ENCODE measurements around the gene ZNF735. TPM values are rescaled to one million over a fixed set of nuclear protein-coding genes. Genes with fewer than 3 reads are reported as not detected.
A peak's percentile ranks its signal among the peaks of the same experiment; 100 is the strongest.
"Not testable (repeated sequence)": the region's sequence is repeated elsewhere in the genome, so short reads cannot be mapped to it uniquely, and the experiment has no call there.

Gene ZNF735
- total and polyA plus RNA-seq, 9 of the 15 experiments (the other 6 are each of a cell fraction or from before 2014, with no cell fraction given): not detected

DNA sequence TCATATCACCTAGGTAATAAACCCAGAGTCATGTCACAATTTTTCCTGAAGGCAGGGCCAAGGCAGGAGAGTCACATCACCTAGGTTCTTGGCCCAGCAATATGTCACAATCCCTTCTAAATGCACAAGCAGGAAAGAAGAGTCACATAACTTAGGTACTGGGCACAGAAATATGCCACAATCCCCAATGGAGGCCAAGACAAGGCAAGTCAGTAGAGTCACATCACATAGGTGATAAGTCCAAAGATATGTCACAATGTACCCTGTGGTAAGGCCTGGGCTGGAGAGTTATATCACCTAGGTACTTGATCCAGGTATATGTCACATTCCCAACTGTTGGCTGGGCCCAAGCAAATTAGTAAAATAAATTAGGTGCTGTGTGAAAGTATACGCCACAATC, 21.2 kb downstream of the ZNF735 start, which contains the start of gene ZNF679:
Gene ZNF679, plus strand, starts transcription at position 301 of the 400 bp plus-strand sequence. CDS start 20,644 bp downstream, outside the sequence.
- intact Hi-C loops (cut with micrococcal nuclease); H3K4me1 ChIP-seq (replicated peaks in 1 of 2; ENCODE audit: control insufficient read depth in 2 of 2, insufficient read depth in 2 of 2, low read length in 2 of 2); ATAC-seq; H3K4me3 ChIP-seq; POLR2A ChIA-PET; FAIRE-seq; H3K9ac ChIP-seq (ENCODE audit: insufficient read depth in 1 of 2, low read depth in 2 of 2, low read length in 2 of 2); BruUV-seq (replicated peaks); H3K9me3 ChIP-seq (replicated peaks; ENCODE audit: control insufficient read depth, insufficient read depth, low read depth, low read length); H3K36me3 ChIP-seq (ENCODE audit: control insufficient read depth, insufficient read depth, low read length); CTCF ChIA-PET (ENCODE audit: low intra/inter-chr PET ratio); H3K4me2 ChIP-seq (ENCODE audit: insufficient read depth, low read length); H3K27ac ChIP-seq (ENCODE audit: extremely low read depth, low read depth, low read length); DNase-seq (ENCODE audit: extremely low read depth in 1 of 4, low spot score in 3 of 4); H3K79me2 ChIP-seq (ENCODE audit: control insufficient read depth, insufficient read depth, low read length); H4K20me1 ChIP-seq (replicated peaks; ENCODE audit: control insufficient read depth, insufficient read depth, low read length); H3K9me1 ChIP-seq (ENCODE audit: control insufficient read depth, insufficient read depth, low read length); H2AFZ ChIP-seq (ENCODE audit: low read depth, low read length); in situ Hi-C loops (cut with MboI); H3K27me3 ChIP-seq (ENCODE audit: control insufficient read depth in 2 of 2, insufficient read depth in 2 of 2, low read length in 2 of 2): not testable (repeated sequence)
- WGBS (ENCODE audit: insufficient coverage, low coverage, missing lambda C conversion rate): 8% methylated on average over 1 of the region's 1 CpG

DNA sequence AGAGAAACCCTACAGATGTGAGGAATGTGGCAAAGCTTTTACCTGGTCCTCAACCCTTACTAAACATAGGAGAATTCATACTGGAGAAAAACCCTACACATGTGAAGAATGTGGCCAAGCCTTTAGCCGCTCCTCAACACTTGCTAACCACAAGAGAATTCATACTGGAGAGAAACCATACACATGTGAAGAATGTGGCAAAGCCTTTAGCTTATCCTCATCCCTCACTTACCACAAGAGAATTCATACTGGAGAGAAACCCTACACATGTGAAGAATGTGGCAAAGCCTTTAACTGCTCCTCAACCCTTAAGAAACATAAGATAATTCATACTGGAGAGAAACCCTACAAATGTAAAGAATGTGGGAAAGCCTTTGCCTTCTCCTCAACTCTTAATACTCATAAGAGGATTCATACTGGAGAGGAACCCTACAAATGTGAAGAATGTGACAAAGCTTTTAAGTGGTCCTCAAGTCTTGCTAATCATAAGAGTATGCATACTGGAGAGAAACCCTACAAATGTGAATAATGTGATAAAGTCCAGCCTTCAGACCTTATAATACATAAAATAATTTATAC, 59.4 kb downstream of the ZNF735 start:
- no peaks in the 10 kb centered on the region for H3K9me3 ChIP-seq (replicated peaks; ENCODE audit: control insufficient read depth, insufficient read depth, low read depth, low read length)
- H3K79me2 ChIP-seq (ENCODE audit: control insufficient read depth, insufficient read depth, low read length): no peaks in the 10 kb centered on the region
- H3K4me3 ChIP-seq: no peak overlapping the region
- H3K9ac ChIP-seq (ENCODE audit: insufficient read depth in 1 of 2, low read depth in 2 of 2, low read length in 2 of 2): no peak overlapping the region
- TF ChIP-seq ZNF274 (IDR thresholded peaks at IDR 0.05; ENCODE audit: borderline replicate concordance, low read depth, low read length) (peak; percentile 92), SOX6 (IDR thresholded peaks at IDR 0.05) (no peak)
- DNase-seq (ENCODE audit: extremely low read depth in 1 of 4, low spot score in 3 of 4) (no peak), FAIRE-seq (no peak), ATAC-seq (no peak)
- intact Hi-C loops (cut with micrococcal nuclease): no loop called here
- BruUV-seq (replicated peaks): no TSS peak
- no peaks in the 10 kb centered on the region for H4K20me1 ChIP-seq (replicated peaks; ENCODE audit: control insufficient read depth, insufficient read depth, low read length)
- H2AFZ ChIP-seq (ENCODE audit: low read depth, low read length): no peak overlapping the region
- no peak overlapping the region for H3K4me2 ChIP-seq (ENCODE audit: insufficient read depth, low read length)
- H3K4me1 ChIP-seq (replicated peaks in 1 of 2; ENCODE audit: control insufficient read depth in 2 of 2, insufficient read depth in 2 of 2, low read length in 2 of 2): no peaks in the 10 kb centered on the region
- ChIA-PET CTCF (ENCODE audit: low intra/inter-chr PET ratio) (no interaction called here), POLR2A (no interaction called here)
- no peaks in the 10 kb centered on the region for H3K9me1 ChIP-seq (ENCODE audit: control insufficient read depth, insufficient read depth, low read length)
- WGBS (ENCODE audit: insufficient coverage, low coverage, missing lambda C conversion rate): 0% methylated on average over 1 of the region's 1 CpG
- no peaks in the 10 kb centered on the region for H3K27me3 ChIP-seq (ENCODE audit: control insufficient read depth in 2 of 2, insufficient read depth in 2 of 2, low read length in 2 of 2)
- in situ Hi-C loops (cut with MboI): no loop called here
- H3K27ac ChIP-seq (ENCODE audit: extremely low read depth, low read depth, low read length): no peak overlapping the region
- no peaks in the 10 kb centered on the region for H3K36me3 ChIP-seq (ENCODE audit: control insufficient read depth, insufficient read depth, low read length)

Other genes with a start within 250 kb of the ZNF735 start
- gene ZNF722, start 208.4 kb upstream of the ZNF735 start, total RNA-seq (2014; rRNA removed): not detected in 2 replicates
- gene ZNF722, start 208.4 kb upstream of the ZNF735 start, total RNA-seq (2014; rRNA removed; fragmentation: Illumina TruSeq; extraction: Trizol): not detected in 2 replicates
- not detected in 2 replicates for gene ZNF722, start 208.4 kb upstream of the ZNF735 start, total RNA-seq (2015; rRNA removed; fragmentation: Illumina TruSeq; extraction: Trizol)
- not detected in 2 replicates for gene ZNF722, start 208.4 kb upstream of the ZNF735 start, total RNA-seq (2021)
- gene ZNF722, start 208.4 kb upstream of the ZNF735 start, polyA plus RNA-seq (2011; rRNA removed): not detected in 2 replicates
- gene ZNF722, start 208.4 kb upstream of the ZNF735 start, polyA plus RNA-seq (2014; fragmentation: Illumina TruSeq; extraction: Trizol): not detected in 2 replicates
- not detected for gene ZNF722, start 208.4 kb upstream of the ZNF735 start, polyA plus RNA-seq (2014; fragmentation: Nextera tagmentation; extraction: Ambion mirVana)
- gene ZNF722, start 208.4 kb upstream of the ZNF735 start, polyA plus RNA-seq (2014; rRNA removed): not detected in 2 replicates
- not detected in 2 replicates for gene ZNF727, start 161.8 kb upstream of the ZNF735 start, total RNA-seq (2014; rRNA removed)
- not detected in 2 replicates for gene ZNF727, start 161.8 kb upstream of the ZNF735 start, total RNA-seq (2014; rRNA removed; fragmentation: Illumina TruSeq; extraction: Trizol)
- gene ZNF727, start 161.8 kb upstream of the ZNF735 start, total RNA-seq (2015; rRNA removed; fragmentation: Illumina TruSeq; extraction: Trizol): not detected in 2 replicates
- not detected in 2 replicates for gene ZNF727, start 161.8 kb upstream of the ZNF735 start, total RNA-seq (2021)
- not detected in 2 replicates for gene ZNF727, start 161.8 kb upstream of the ZNF735 start, polyA plus RNA-seq (2011; rRNA removed)
- not detected in 2 replicates for gene ZNF727, start 161.8 kb upstream of the ZNF735 start, polyA plus RNA-seq (2014; fragmentation: Illumina TruSeq; extraction: Trizol)
- gene ZNF727, start 161.8 kb upstream of the ZNF735 start, polyA plus RNA-seq (2014; fragmentation: Nextera tagmentation; extraction: Ambion mirVana): not detected
- not detected in 2 replicates for gene ZNF727, start 161.8 kb upstream of the ZNF735 start, polyA plus RNA-seq (2014; rRNA removed)
- not detected in 2 replicates for gene ZNF679, start 21.3 kb downstream of the ZNF735 start, total RNA-seq (2014; rRNA removed)
- gene ZNF679, start 21.3 kb downstream of the ZNF735 start, total RNA-seq (2014; rRNA removed; fragmentation: Illumina TruSeq; extraction: Trizol): not detected in 2 replicates
- not detected in 2 replicates for gene ZNF679, start 21.3 kb downstream of the ZNF735 start, total RNA-seq (2015; rRNA removed; fragmentation: Illumina TruSeq; extraction: Trizol)
- gene ZNF679, start 21.3 kb downstream of the ZNF735 start, total RNA-seq (2021): not detected in 2 replicates
- gene ZNF679, start 21.3 kb downstream of the ZNF735 start, polyA plus RNA-seq (2011; rRNA removed): not detected in 2 replicates
- gene ZNF679, start 21.3 kb downstream of the ZNF735 start, polyA plus RNA-seq (2014; fragmentation: Illumina TruSeq; extraction: Trizol): not detected in 2 replicates
- gene ZNF679, start 21.3 kb downstream of the ZNF735 start, polyA plus RNA-seq (2014; fragmentation: Nextera tagmentation; extraction: Ambion mirVana): not detected
- not detected in 2 replicates for gene ZNF679, start 21.3 kb downstream of the ZNF735 start, polyA plus RNA-seq (2014; rRNA removed)
- 4.4 and 4.6 TPM in 2 replicates for gene ZNF736, start 106.8 kb downstream of the ZNF735 start, total RNA-seq (2014; rRNA removed)
- gene ZNF736, start 106.8 kb downstream of the ZNF735 start, total RNA-seq (2014; rRNA removed; fragmentation: Illumina TruSeq; extraction: Trizol): 15.6 and 18.1 TPM in 2 replicates
- gene ZNF736, start 106.8 kb downstream of the ZNF735 start, total RNA-seq (2015; rRNA removed; fragmentation: Illumina TruSeq; extraction: Trizol): 12.3 and 13.9 TPM in 2 replicates
- 8.8 and 11.4 TPM in 2 replicates for gene ZNF736, start 106.8 kb downstream of the ZNF735 start, total RNA-seq (2021)
- 10.3 and 21.3 TPM in 2 replicates for gene ZNF736, start 106.8 kb downstream of the ZNF735 start, polyA plus RNA-seq (2011; rRNA removed)
- 4.4 and 6.0 TPM in 2 replicates for gene ZNF736, start 106.8 kb downstream of the ZNF735 start, polyA plus RNA-seq (2014; fragmentation: Illumina TruSeq; extraction: Trizol)
- 1 to 10 TPM; 2.7 to 3.4 TPM for gene ZNF736, start 106.8 kb downstream of the ZNF735 start, polyA plus RNA-seq (2014; fragmentation: Nextera tagmentation; extraction: Ambion mirVana)
- 4.7 and 7.6 TPM in 2 replicates for gene ZNF736, start 106.8 kb downstream of the ZNF735 start, polyA plus RNA-seq (2014; rRNA removed)